Medulla oblongata (tissue), 1 donor: ENCODE results near the gene ROS1.
A peak's percentile ranks its signal among the peaks of the same experiment; 100 is the strongest.

Experiments used
- DNase-seq: peaks from one replicate; pipeline ENCODE4 v3.0.0-alpha.2; 2015; ENCODE audit errors: extremely low spot score

ROS1 gene

GRCh38 chr6:117440706-117441525 lies 15.2 kb upstream of the ROS1 start:
- DNase-seq = no peak

GRCh38 chr6:117432273-117432672 lies 6.5 kb upstream of the ROS1 start:
- DNase-seq = no peak

GRCh38 chr6:117423754-117424153 lies 2.0 kb downstream of the ROS1 start:
- DNase-seq = no peak

GRCh38 chr6:117418320-117418719 lies 7.4 kb downstream of the ROS1 start:
- DNase-seq = no peak

GRCh38 chr6:117417851-117418250 lies 7.9 kb downstream of the ROS1 start:
- DNase-seq = no peak

- no peak for DNase-seq
Measured at GRCh38 chr6:117414770-117415169, 11.0 kb downstream of the ROS1 start.

- DNase-seq = no peak
Measured at GRCh38 chr6:117411474-117411873, 14.3 kb downstream of the ROS1 start.

- DNase-seq = no peak
Measured at GRCh38 chr6:117409863-117410262, 15.9 kb downstream of the ROS1 start.

- no peak for DNase-seq
Measured at GRCh38 chr6:117409420-117409819, 16.3 kb downstream of the ROS1 start.

- DNase-seq = peak; percentile 15
Measured at GRCh38 chr6:117404548-117404947, 21.2 kb downstream of the ROS1 start.

- DNase-seq = no peak
Measured at GRCh38 chr6:117401799-117402198, 23.9 kb downstream of the ROS1 start.

- no peak for DNase-seq
Measured at GRCh38 chr6:117399924-117400323, 25.8 kb downstream of the ROS1 start.

- no peak for DNase-seq
Measured at GRCh38 chr6:117399126-117399525, 26.6 kb downstream of the ROS1 start.

GRCh38 chr6:117397536-117398227 lies 28.1 kb downstream of the ROS1 start:
- no peak for DNase-seq

GRCh38 chr6:117396228-117396627 lies 29.5 kb downstream of the ROS1 start:
- no peak for DNase-seq

- DNase-seq = no peak
Measured at GRCh38 chr6:117395164-117395563, 30.6 kb downstream of the ROS1 start.

- DNase-seq = no peak
Measured at GRCh38 chr6:117393045-117393444, 32.7 kb downstream of the ROS1 start.

GRCh38 chr6:117391874-117392583 lies 33.7 kb downstream of the ROS1 start:
- DNase-seq = no peak

- no peak for DNase-seq
Measured at GRCh38 chr6:117389227-117390057, 36.3 kb downstream of the ROS1 start.

- DNase-seq = no peak
Measured at GRCh38 chr6:117387454-117387974, 38.2 kb downstream of the ROS1 start.

GRCh38 chr6:117384659-117385058 lies 41.1 kb downstream of the ROS1 start:
- no peak for DNase-seq
